HL-60 (cell line): ENCODE measurements around the gene TMEM134.
A peak's percentile ranks its signal among the peaks of the same experiment; 100 is the strongest.

Experiments
- CTCF ChIP-seq: IDR thresholded peaks from one replicate; pipeline ENCODE4 v1.5.1; 2011; ENCODE audit warnings: low read length, control low read depth, inconsistent platforms; ENCODE audit not compliant: insufficient read depth
- GABPA ChIP-seq: IDR thresholded peaks from 2 replicates; pipeline ENCODE4 v1.6.1; 2012; ENCODE audit warnings: low read depth
- POLR2AphosphoS5 ChIP-seq: IDR thresholded peaks from 2 replicates; pipeline ENCODE4 v1.6.1; 2012; ENCODE audit warnings: low read depth
- REST ChIP-seq: IDR thresholded peaks from 2 replicates; pipeline ENCODE4 v1.6.1; 2012; ENCODE audit warnings: low read depth; ENCODE audit not compliant: insufficient replicate concordance
- SPI1 ChIP-seq: IDR thresholded peaks from 2 replicates; pipeline ENCODE4 v1.6.1; 2012; ENCODE audit warnings: low read depth, mild to moderate bottlenecking, borderline replicate concordance

DNA sequence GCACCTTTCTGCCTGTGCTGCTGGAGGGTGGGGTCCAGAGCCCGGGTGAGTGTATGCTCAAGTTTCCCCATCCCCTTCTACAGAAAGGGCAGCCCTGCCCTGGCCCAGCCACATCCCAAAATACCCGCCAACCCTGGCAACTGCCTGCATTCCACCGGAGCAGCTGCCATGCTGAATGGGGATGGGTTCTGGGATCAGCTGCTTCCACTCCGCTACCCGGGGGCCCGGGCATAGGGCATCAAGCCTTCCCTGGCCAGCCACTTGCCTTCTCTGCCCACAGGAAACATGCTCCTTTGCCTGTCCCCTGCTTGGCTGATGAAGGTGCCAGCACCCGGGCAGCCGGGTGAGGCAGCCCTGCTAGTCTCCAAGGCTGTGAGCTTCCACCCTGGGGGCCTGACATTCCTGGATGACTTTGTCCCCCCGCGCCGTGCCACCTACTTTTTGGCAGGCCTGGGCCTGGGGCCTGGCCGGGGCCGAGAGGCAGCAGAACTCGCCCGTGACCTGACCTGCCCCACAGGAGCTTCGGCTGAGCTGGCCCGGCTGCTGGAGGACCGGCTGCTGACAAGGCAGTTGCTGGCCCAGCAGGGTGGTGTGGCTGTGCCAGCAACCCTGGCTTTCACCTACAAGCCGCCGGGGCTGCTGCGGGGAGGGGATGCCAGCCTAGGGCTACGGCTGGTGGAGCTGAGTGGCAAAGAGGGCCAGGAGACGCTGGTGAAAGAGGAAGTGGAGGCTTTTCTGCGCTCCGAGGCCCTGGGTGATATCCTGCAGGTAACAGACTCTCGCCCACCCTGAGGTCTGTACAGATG lies 50.4 kb downstream of the TMEM134 start:
- no peak for TF ChIP-seq CTCF
- no peak for TF ChIP-seq GABPA
- TF ChIP-seq POLR2AphosphoS5 = no peak
- no peak for TF ChIP-seq REST
- TF ChIP-seq SPI1 = peak; percentile 97
